Measurements from ENCODE around the gene SLC50A1. TPM values are rescaled to one million over a fixed set of nuclear protein-coding genes. Genes with fewer than 3 reads are reported as not detected.

The SLC50A1 gene
- total RNA-seq, 3 donors from 2014 or later: 38.7 to 95.8 (median 66.4) TPM

GRCh38 chr1:155127967-155128754 is 7.5 kb upstream of the SLC50A1 start:
- ATAC-seq: no peak
- intact Hi-C loops (cut with DNase I, micrococcal nuclease): no loop called here

DNA sequence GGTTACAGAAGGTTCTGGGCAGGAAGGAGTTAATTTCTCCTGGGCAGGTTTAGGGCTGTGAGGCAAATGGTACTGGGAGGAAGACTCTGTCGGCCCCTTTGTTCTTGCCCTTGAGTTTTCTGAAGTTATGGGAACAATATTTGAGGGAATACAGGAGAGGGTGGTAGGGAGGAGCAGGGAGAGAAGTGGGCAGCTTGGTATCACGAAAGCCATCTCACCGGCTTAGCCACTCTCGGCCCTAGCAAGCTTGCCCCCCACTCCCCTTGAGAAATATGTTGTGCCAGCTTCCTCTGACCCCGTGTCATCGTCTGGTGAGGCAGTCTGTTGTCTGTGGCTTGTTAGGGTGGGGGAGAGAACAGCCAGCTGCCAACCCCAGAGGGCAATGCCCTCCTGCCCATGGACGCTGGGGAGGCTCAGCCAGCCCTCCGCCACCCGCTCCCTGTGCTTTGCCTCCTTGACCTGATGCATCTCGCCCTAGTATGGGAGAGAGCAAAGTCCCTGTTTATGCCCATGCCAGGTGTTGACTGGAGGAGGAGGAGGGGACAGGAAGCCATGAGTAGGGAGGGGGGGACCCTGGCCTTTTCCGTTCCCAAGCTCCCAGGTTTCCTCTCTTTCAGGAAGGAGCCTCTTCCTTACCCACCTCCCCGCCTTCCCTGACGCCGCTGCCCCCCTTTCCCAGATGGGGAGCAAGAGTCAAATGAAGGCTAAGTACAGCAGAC is 6.7 kb upstream of the SLC50A1 start:
- peak; percentile 55 for ATAC-seq
- Histone ChIP-seq H3K9me3 (no peaks in the 10 kb centered on the region), H3K4me3 (peak overlapping the region; percentile 63), H3K36me3 (ENCODE audit: low read depth) (peaks cover 6% of the 10 kb centered on the region), H3K4me1 (ENCODE audit: low read depth) (peaks cover 36% of the 10 kb centered on the region)
- intact Hi-C loops (cut with DNase I, micrococcal nuclease): no loop called here
- peak; percentile 77 to 88 (median 85) for DNase-seq
- TF ChIP-seq, protein P1, sequence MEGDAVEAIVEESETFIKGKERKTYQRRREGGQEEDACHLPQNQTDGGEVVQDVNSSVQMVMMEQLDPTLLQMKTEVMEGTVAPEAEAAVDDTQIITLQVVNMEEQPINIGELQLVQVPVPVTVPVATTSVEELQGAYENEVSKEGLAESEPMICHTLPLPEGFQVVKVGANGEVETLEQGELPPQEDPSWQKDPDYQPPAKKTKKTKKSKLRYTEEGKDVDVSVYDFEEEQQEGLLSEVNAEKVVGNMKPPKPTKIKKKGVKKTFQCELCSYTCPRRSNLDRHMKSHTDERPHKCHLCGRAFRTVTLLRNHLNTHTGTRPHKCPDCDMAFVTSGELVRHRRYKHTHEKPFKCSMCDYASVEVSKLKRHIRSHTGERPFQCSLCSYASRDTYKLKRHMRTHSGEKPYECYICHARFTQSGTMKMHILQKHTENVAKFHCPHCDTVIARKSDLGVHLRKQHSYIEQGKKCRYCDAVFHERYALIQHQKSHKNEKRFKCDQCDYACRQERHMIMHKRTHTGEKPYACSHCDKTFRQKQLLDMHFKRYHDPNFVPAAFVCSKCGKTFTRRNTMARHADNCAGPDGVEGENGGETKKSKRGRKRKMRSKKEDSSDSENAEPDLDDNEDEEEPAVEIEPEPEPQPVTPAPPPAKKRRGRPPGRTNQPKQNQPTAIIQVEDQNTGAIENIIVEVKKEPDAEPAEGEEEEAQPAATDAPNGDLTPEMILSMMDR (IDR thresholded peaks at IDR 0.05): no peak

More at GRCh38 chr1:155127967-155128754, 7.5 kb upstream of the SLC50A1 start:
- Histone ChIP-seq H3K36me3 (ENCODE audit: low read depth) (peaks cover 1% of the 10 kb centered on the region), H3K4me3 (peak overlapping the region; percentile 63), H3K9me3 (no peaks in the 10 kb centered on the region), H3K4me1 (ENCODE audit: low read depth) (peaks cover 30% of the 10 kb centered on the region)
- DNase-seq: peak in 1 of 3 donors; percentile 44
- TF ChIP-seq, protein P1 (IDR thresholded peaks at IDR 0.05): no peak

GRCh38 chr1:155130272-155131006 is 5.2 kb upstream of the SLC50A1 start:
- intact Hi-C loops (cut with DNase I, micrococcal nuclease): no loop called here
- DNase-seq (no peak), ATAC-seq (no peak)
- no peaks in the 10 kb centered on the region for H3K9me3 ChIP-seq
- H3K4me1 ChIP-seq (ENCODE audit: low read depth): peaks cover 27% of the 10 kb centered on the region
- H3K36me3 ChIP-seq (ENCODE audit: low read depth): peaks cover 6% of the 10 kb centered on the region
- H3K4me3 ChIP-seq: no peak overlapping the region
- TF ChIP-seq, protein P1 (IDR thresholded peaks at IDR 0.05): no peak

GRCh38 chr1:155131285-155131684 is 4.4 kb upstream of the SLC50A1 start:
- no peaks in the 10 kb centered on the region for H3K9me3 ChIP-seq
- peak in 2 of 3 donors; percentile 23 to 35 for DNase-seq
- TF ChIP-seq, protein P1 (IDR thresholded peaks at IDR 0.05): no peak
- H3K4me3 ChIP-seq: no peak overlapping the region
- peaks cover 25% of the 10 kb centered on the region for H3K4me1 ChIP-seq (ENCODE audit: low read depth)
- H3K36me3 ChIP-seq (ENCODE audit: low read depth): peaks cover 6% of the 10 kb centered on the region
- intact Hi-C loops (cut with DNase I, micrococcal nuclease): no loop called here
- no peak for ATAC-seq

DNA sequence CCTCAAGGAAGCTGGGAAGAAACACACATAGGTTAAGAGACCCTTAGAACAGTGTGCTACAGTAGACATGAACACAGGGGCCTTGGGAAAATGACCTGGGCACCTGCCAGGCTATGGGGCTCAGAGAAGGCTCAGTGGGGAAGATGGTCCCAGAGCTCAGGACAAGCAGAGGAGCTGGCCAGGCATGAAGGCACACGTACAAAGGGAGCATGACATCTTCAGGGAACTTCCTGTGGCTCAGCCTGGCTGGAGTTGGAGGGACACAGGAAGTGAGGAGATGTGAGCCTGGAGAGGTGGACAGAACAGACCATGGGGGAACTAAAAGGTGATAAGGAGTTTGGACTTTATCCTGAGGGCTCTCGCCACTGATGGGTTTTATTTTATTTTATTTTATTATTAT is 3.8 kb upstream of the SLC50A1 start:
- TF ChIP-seq, protein P1 (IDR thresholded peaks at IDR 0.05): no peak
- DNase-seq (no peak), ATAC-seq (no peak)
- intact Hi-C loops (cut with DNase I, micrococcal nuclease): no loop called here
- H3K9me3 ChIP-seq: no peaks in the 10 kb centered on the region
- peaks cover 6% of the 10 kb centered on the region for H3K36me3 ChIP-seq (ENCODE audit: low read depth)
- H3K4me1 ChIP-seq (ENCODE audit: low read depth): peaks cover 28% of the 10 kb centered on the region
- H3K4me3 ChIP-seq: no peak overlapping the region
